SK-N-SH treated with all-trans-retinoic acid at 6 μM for 48 hours (cell line): ENCODE data around the gene KRTAP20-3.

Experiments
- ATAC-seq: fragments of 200-7000 bp; cut with Tn5 transposase; 3 replicates; pipeline ENCODE4 v1.9.1; 2020; ENCODE audit warnings: mild to moderate bottlenecking, moderate library complexity
- CREB5 ChIP-seq: fragments of 250-450 bp; sonication (Bioruptor Pico); IDR thresholded peaks from 2 replicates; pipeline ENCODE4 v1.5.1; 2020; ENCODE audit warnings: low read depth, mild to moderate bottlenecking, moderate library complexity
- CSRNP3 ChIP-seq: fragments of 250-450 bp; sonication (Bioruptor Pico); IDR thresholded peaks from 2 replicates; pipeline ENCODE4 v1.5.1; 2021; ENCODE audit warnings: mild to moderate bottlenecking, moderate library complexity
- ESRRG ChIP-seq: fragments of 250-450 bp; sonication (Bioruptor Pico); IDR thresholded peaks from 2 replicates; pipeline ENCODE4 v1.6.1; 2021; ENCODE audit warnings: mild to moderate bottlenecking
- GLIS3 ChIP-seq: fragments of 250-450 bp; sonication (Bioruptor Pico); IDR thresholded peaks from 2 replicates; pipeline ENCODE4 v1.5.0; 2020; ENCODE audit warnings: mild to moderate bottlenecking, moderate library complexity
- ISL1 ChIP-seq: fragments of 250-450 bp; sonication (Bioruptor Pico); IDR thresholded peaks from 2 replicates; pipeline ENCODE4 v2.1.2; 2022; ENCODE audit warnings: mild to moderate bottlenecking, moderate library complexity
- OSR1 ChIP-seq: fragments of 250-450 bp; sonication (Bioruptor Pico); IDR thresholded peaks from 2 replicates; pipeline ENCODE4 v1.8.0; 2022; ENCODE audit warnings: moderate library complexity, mild to moderate bottlenecking, inconsistent platforms
- PATZ1 ChIP-seq: fragments of 250-450 bp; sonication (Bioruptor Pico); IDR thresholded peaks from 2 replicates; pipeline ENCODE4 v1.8.0; 2020; ENCODE audit warnings: mild to moderate bottlenecking, moderate library complexity, borderline replicate concordance
- POU6F1 ChIP-seq: fragments of 250-450 bp; sonication (Bioruptor Pico); IDR thresholded peaks from 2 replicates; pipeline ENCODE4 v1.8.0; 2021; ENCODE audit warnings: low read depth, mild to moderate bottlenecking, moderate library complexity, borderline replicate concordance
- SNAI2 ChIP-seq: fragments of 250-450 bp; sonication (Bioruptor Pico); IDR thresholded peaks from 2 replicates; pipeline ENCODE4 v1.5.0; 2020; ENCODE audit warnings: mild to moderate bottlenecking, moderate library complexity
- TCF4 ChIP-seq: fragments of 250-450 bp; sonication (Bioruptor Pico); IDR thresholded peaks from 2 replicates; pipeline ENCODE4 v1.8.0; 2021; ENCODE audit warnings: mild to moderate bottlenecking, moderate library complexity, borderline replicate concordance
- TSHZ2 ChIP-seq: fragments of 250-450 bp; sonication (Bioruptor Pico); IDR thresholded peaks from 2 replicates; pipeline ENCODE4 v1.5.0; 2020; ENCODE audit warnings: mild to moderate bottlenecking, moderate library complexity
- ZC3H10 ChIP-seq: fragments of 250-450 bp; sonication (Bioruptor Pico); IDR thresholded peaks from 2 replicates; pipeline ENCODE4 v1.5.1; 2021; ENCODE audit warnings: mild to moderate bottlenecking, moderate library complexity
- ZFP3 ChIP-seq: fragments of 250-450 bp; sonication (Bioruptor Pico); IDR thresholded peaks from 2 replicates; pipeline ENCODE4 v1.5.0; 2020; ENCODE audit warnings: mild to moderate bottlenecking, moderate library complexity
- ZFP30 ChIP-seq: fragments of 450-650 bp; formaldehyde crosslinking; IDR thresholded peaks from 2 replicates; pipeline ENCODE4 v1.5.0; 2022; ENCODE audit warnings: mild to moderate bottlenecking, moderate library complexity
- ZNF565 ChIP-seq: fragments of 450-650 bp; formaldehyde crosslinking; conservative IDR thresholded peaks from 2 replicates; pipeline ENCODE4 v1.5.0; 2020; ENCODE audit warnings: low read depth, mild to moderate bottlenecking, moderate library complexity
- ZNF70 ChIP-seq: fragments of 450-650 bp; formaldehyde crosslinking; IDR thresholded peaks from 2 replicates; pipeline ENCODE4 v1.5.0; 2020; ENCODE audit warnings: mild to moderate bottlenecking, moderate library complexity
- ZNF8 ChIP-seq: fragments of 450-650 bp; formaldehyde crosslinking; IDR thresholded peaks from 2 replicates; pipeline ENCODE4 v1.5.0; 2020; ENCODE audit warnings: mild to moderate bottlenecking, moderate library complexity

Gene KRTAP20-3

GRCh38 chr21:30684506-30684905 lies 41.8 kb downstream of the KRTAP20-3 start:
- peak; percentile 39; the same call in 1 of the 3 replicates for ATAC-seq
- no peak for TF ChIP-seq OSR1 (CRISPR knock-in tag)
- TF ChIP-seq ZNF70 (CRISPR knock-in tag), result no peak
- TF ChIP-seq CSRNP3 (CRISPR knock-in tag), result no peak
- no peak for TF ChIP-seq ESRRG (CRISPR knock-in tag)
- no peak for TF ChIP-seq ZFP3 (CRISPR knock-in tag)

- no peak for ATAC-seq
- TF ChIP-seq ZNF565 (CRISPR knock-in tag), result no peak
- TF ChIP-seq ZNF70 (CRISPR knock-in tag), result no peak
- TF ChIP-seq GLIS3 (CRISPR knock-in tag), result no peak
- no peak for TF ChIP-seq ZFP30 (CRISPR knock-in tag)
- TF ChIP-seq CREB5 (CRISPR knock-in tag), result no peak
- no peak for TF ChIP-seq ZC3H10
- no peak for TF ChIP-seq PATZ1
- no peak for TF ChIP-seq POU6F1
- TF ChIP-seq SNAI2, result no peak
- no peak for TF ChIP-seq ZNF8 (CRISPR knock-in tag)
- no peak for TF ChIP-seq OSR1 (CRISPR knock-in tag)
- TF ChIP-seq ISL1 (CRISPR knock-in tag), result no peak
- no peak for TF ChIP-seq TCF4 (CRISPR knock-in tag)
- no peak for TF ChIP-seq TSHZ2 (CRISPR knock-in tag)
Observed at GRCh38 chr21:30689822-30690221, 47.2 kb downstream of the KRTAP20-3 start.
